GM19395 (cell line): ENCODE results near the gene MRNIP.
A peak's percentile ranks its signal among the peaks of the same experiment; 100 is the strongest.

Source experiments
- ATAC-seq: cut with Tn5 transposase; IDR thresholded peaks from one replicate; pipeline ENCODE4 v1.9.1; 2021; ENCODE audit warnings: mild to moderate bottlenecking, moderate library complexity; ENCODE audit not compliant: unreplicated experiment

The MRNIP gene

GRCh38 chr5:179858586-179859427 lies at the start of gene MRNIP:
Gene MRNIP, minus strand, starts transcription at chr5:179858817. Its CDS starts 21 bp downstream, at chr5:179858796.
- ATAC-seq = peak; percentile 94

GRCh38 chr5:179907556-179908324 lies 49.1 kb upstream of the MRNIP start, which contains the start of gene TBC1D9B:
Gene TBC1D9B, minus strand, starts transcription at chr5:179907897. Its CDS starts 76 bp downstream, at chr5:179907821.
- ATAC-seq = peak; percentile 83

GRCh38 chr5:179906795-179907555 lies 48.4 kb upstream of the MRNIP start:
- peak; percentile 39 for ATAC-seq

- no peak for ATAC-seq
Observed at GRCh38 chr5:179906294-179906794, 47.7 kb upstream of the MRNIP start.

GRCh38 chr5:179905161-179905560 lies 46.5 kb upstream of the MRNIP start:
- no peak for ATAC-seq

- no peak for ATAC-seq
Observed at GRCh38 chr5:179904463-179905160, 46.0 kb upstream of the MRNIP start.

GRCh38 chr5:179902763-179903158 lies 44.1 kb upstream of the MRNIP start:
- no peak for ATAC-seq

- no peak for ATAC-seq
Observed at GRCh38 chr5:179901915-179902762, 43.5 kb upstream of the MRNIP start.

GRCh38 chr5:179901462-179901861 lies 42.8 kb upstream of the MRNIP start:
- ATAC-seq = no peak

GRCh38 chr5:179900711-179901110 lies 42.1 kb upstream of the MRNIP start:
- no peak for ATAC-seq

- no peak for ATAC-seq
Observed at GRCh38 chr5:179900206-179900605, 41.6 kb upstream of the MRNIP start.

GRCh38 chr5:179895861-179896260 lies 37.2 kb upstream of the MRNIP start:
- ATAC-seq = no peak

- ATAC-seq = no peak
Observed at GRCh38 chr5:179893958-179894895, 35.6 kb upstream of the MRNIP start.

- ATAC-seq = no peak
Observed at GRCh38 chr5:179893076-179893957, 34.7 kb upstream of the MRNIP start.

- no peak for ATAC-seq
Observed at GRCh38 chr5:179892255-179892654, 33.6 kb upstream of the MRNIP start.

GRCh38 chr5:179890751-179891682 lies 32.4 kb upstream of the MRNIP start:
- ATAC-seq = no peak
